Thoracic aorta (tissue), 2 donors: ENCODE results near the gene ELAC2. TPM values are rescaled to one million over a fixed set of nuclear protein-coding genes. Genes with fewer than 3 reads are reported as not detected.

Source experiments
- ATAC-seq: fragments of 150-250 bp; one replicate; pipeline ENCODE4 v1.8.0; 2017; ENCODE audit warnings: low read depth; ENCODE audit not compliant: insufficient number of reproducible peaks, low FRiP score
- DNase-seq: peaks from one replicate; pipeline ENCODE4 v3.0.0-alpha.2; 2020; ENCODE audit warnings: low spot score
- H3K27ac ChIP-seq, 2 donors: fragments of 200-600 bp; sonication (generic); 1 replicate in 1 of 2; 2 replicates in 1 of 2; pipeline ENCODE4 v1.5.1; 2016; ENCODE audit warnings: mild to moderate bottlenecking in 2 of 2, moderate library complexity in 2 of 2
- H3K27me3 ChIP-seq: fragments of 200-600 bp; sonication (generic); replicated peaks from 2 replicates; pipeline ENCODE4 v1.6.0; 2016; ENCODE audit warnings: mild to moderate bottlenecking; ENCODE audit not compliant: insufficient read depth
- H3K36me3 ChIP-seq: fragments of 200-600 bp; sonication (generic); one replicate; pipeline ENCODE4 v1.5.1; 2016
- H3K4me1 ChIP-seq, 2 donors: fragments of 200-600 bp; sonication (generic); 1 replicate in 1 of 2; 2 replicates in 1 of 2; pipeline versions ENCODE4 v1.5.1 to v1.6.0; 2016; ENCODE audit warnings: low read depth in 2 of 2, mild to moderate bottlenecking in 1 of 2; ENCODE audit not compliant: control insufficient read depth in 1 of 2
- H3K4me3 ChIP-seq: fragments of 200-600 bp; sonication (generic); 2 replicates; pipeline ENCODE4 v1.5.1; 2016; ENCODE audit warnings: mild to moderate bottlenecking
- H3K9me3 ChIP-seq: fragments of 200-600 bp; sonication (generic); 2 replicates; pipeline ENCODE4 v1.5.1; 2016
- total RNA-seq, 2 donors: library from RNA; depleted of rRNA; stranded (reverse); fragments of >200 nt; gene quantifications; one replicate each; pipeline versions ENCODE4 v1.1.0 to v1.2.3, GENCODE V29; 2016
- TF ChIP-seq, protein P1 (sequence below): fragments of 200-600 bp; sonication (generic); IDR thresholded peaks from one replicate; pipeline ENCODE4 v1.5.1; 2019; ENCODE audit warnings: antibody characterized with exemption

ELAC2 gene
- total RNA-seq, 2 donors from 2014 or later, result 50.2 to 81.3 TPM

DNA sequence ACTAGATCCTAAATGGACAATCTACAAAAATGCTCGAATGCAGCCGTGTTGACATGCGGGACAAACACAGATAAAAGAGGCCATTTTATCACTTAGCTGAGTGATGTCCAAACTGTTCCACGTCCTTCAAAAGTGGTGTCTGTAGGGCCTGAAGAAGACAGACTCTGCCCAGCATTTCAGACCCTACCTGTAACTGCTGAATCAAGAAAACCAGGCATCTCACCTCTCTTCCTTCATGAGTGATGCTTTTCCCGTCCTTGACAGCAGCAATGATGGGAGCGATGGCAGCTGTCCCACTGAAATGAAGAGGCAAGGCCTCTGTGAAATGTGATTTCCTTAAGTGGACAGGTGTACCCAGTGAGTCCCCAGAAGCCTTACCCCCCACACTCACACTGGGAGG is 12.3 kb downstream of the ELAC2 start:
- TF ChIP-seq, protein P1, sequence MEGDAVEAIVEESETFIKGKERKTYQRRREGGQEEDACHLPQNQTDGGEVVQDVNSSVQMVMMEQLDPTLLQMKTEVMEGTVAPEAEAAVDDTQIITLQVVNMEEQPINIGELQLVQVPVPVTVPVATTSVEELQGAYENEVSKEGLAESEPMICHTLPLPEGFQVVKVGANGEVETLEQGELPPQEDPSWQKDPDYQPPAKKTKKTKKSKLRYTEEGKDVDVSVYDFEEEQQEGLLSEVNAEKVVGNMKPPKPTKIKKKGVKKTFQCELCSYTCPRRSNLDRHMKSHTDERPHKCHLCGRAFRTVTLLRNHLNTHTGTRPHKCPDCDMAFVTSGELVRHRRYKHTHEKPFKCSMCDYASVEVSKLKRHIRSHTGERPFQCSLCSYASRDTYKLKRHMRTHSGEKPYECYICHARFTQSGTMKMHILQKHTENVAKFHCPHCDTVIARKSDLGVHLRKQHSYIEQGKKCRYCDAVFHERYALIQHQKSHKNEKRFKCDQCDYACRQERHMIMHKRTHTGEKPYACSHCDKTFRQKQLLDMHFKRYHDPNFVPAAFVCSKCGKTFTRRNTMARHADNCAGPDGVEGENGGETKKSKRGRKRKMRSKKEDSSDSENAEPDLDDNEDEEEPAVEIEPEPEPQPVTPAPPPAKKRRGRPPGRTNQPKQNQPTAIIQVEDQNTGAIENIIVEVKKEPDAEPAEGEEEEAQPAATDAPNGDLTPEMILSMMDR, result no peak
- no peak for ATAC-seq
- Histone ChIP-seq H3K36me3 (peaks cover 55% of the 10 kb centered on the region), H3K27me3 (no peaks in the 10 kb centered on the region), H3K9me3 (no peaks in the 10 kb centered on the region), H3K27ac (no peak overlapping the region), H3K4me3 (no peak overlapping the region), H3K4me1 (no peaks in the 10 kb centered on the region)
- DNase-seq, result no peak

GRCh38 chr17:13004336-13004735 is 13.5 kb downstream of the ELAC2 start:
- no peak for DNase-seq
- no peak for ATAC-seq
- H3K36me3 ChIP-seq, result peaks cover 56% of the 10 kb centered on the region

DNA sequence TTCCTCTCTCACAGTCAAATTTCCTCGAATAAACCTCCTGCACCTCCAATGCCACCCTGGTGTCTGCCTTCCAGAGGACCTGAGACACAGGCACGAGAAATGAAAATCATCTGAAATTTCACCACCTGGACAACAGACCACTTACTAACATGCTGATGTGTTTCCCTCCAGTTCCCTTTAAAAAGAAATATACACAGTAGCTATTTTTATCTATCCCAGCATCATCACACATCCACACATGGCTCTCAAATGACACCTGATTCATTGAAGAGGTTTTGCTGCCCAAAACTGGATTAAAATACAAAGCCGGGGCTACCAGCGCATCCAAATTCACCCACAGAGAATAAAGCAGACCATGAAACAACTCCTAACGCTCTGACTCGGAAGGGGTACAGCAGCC is 13.9 kb downstream of the ELAC2 start:
- TF ChIP-seq, protein P1, result no peak
- Histone ChIP-seq H3K4me1 (no peaks in the 10 kb centered on the region), H3K9me3 (no peaks in the 10 kb centered on the region), H3K27me3 (no peaks in the 10 kb centered on the region), H3K36me3 (peaks cover 57% of the 10 kb centered on the region), H3K4me3 (no peak overlapping the region), H3K27ac (no peak overlapping the region)
- ATAC-seq (no peak), DNase-seq (no peak)

More at GRCh38 chr17:13004336-13004735, 13.5 kb downstream of the ELAC2 start:
- TF ChIP-seq, protein P1, result no peak
- no peaks in the 10 kb centered on the region for H3K4me1 ChIP-seq
- H3K4me3 ChIP-seq, result no peak overlapping the region
- H3K27me3 ChIP-seq, result no peaks in the 10 kb centered on the region
- no peaks in the 10 kb centered on the region for H3K9me3 ChIP-seq
- H3K27ac ChIP-seq, result no peak overlapping the region

DNA sequence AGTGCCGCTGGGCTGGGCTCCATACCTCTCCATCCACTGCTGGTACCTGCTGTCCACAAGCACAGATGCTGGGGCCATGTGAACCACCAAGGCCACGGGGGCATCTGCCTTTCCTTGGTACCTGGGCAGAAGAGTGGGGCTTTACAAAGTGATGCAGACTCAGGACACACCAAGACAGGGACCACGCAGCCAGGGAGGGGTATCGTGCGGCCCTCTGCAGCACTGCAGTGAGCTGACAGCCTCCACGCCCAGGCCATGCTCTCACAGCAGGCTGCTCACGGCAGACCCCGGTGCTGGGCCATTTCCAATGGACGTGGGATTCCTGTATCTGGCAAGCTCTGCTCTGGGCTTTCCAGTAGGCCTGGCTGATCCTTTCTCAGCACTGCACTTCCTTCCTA is 14.4 kb downstream of the ELAC2 start:
- TF ChIP-seq, protein P1, result no peak
- H3K27me3 ChIP-seq, result no peaks in the 10 kb centered on the region
- ATAC-seq (no peak), DNase-seq (no peak)
- H3K4me1 ChIP-seq, result no peaks in the 10 kb centered on the region
- H3K4me3 ChIP-seq, result no peak overlapping the region
- peaks cover 57% of the 10 kb centered on the region for H3K36me3 ChIP-seq
- H3K27ac ChIP-seq, result no peak overlapping the region
- H3K9me3 ChIP-seq, result no peaks in the 10 kb centered on the region

DNA sequence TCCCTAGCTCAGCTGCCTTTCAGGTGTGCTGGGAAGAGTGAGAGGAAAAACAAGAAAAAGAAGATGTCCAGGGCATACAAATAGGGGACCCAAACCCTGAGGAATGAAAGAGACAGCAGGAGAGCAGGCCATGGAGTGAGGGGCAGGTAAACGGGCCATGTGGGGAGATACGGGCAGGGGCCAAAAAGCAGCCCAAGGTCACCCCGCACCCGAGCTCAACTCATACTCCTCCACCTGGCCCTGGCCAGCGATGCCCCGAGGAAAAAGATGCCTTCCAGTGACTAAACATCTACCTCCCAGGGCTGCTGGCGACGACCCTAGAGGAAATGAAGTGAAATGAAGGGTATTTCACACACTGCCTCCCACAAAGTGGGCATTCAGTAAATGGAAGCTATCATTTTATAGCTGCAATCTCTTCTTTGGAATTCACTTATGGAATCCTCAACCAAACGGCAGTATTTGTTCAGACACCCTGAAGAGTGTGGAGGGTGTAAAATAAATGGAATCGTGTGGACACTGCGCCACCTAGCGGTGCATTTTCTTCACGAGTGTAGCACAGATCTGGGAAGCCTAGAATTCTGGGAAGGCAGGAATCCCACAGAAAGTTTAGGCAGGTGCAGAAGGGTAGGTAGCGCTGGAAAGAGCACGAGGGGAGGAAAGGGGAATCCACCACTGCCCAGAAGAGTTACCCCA is 14.9 kb downstream of the ELAC2 start:
- Histone ChIP-seq H3K9me3 (no peaks in the 10 kb centered on the region), H3K27me3 (no peaks in the 10 kb centered on the region), H3K36me3 (peaks cover 58% of the 10 kb centered on the region), H3K27ac (no peak overlapping the region), H3K4me3 (no peak overlapping the region), H3K4me1 (no peaks in the 10 kb centered on the region)
- TF ChIP-seq, protein P1, result peak; percentile 87
- peak; percentile 57 for DNase-seq
- ATAC-seq, result peak; percentile 86
